Stomach (tissue), 9 donors: ENCODE results near the gene RPL39L. TPM values are rescaled to one million over a fixed set of nuclear protein-coding genes. Genes with fewer than 3 reads are reported as not detected.

Source experiments
- DNase-seq, 2 donors: peaks; one replicate each; pipeline versions ENCODE4 v3.0.0 to v3.0.0-alpha.2; 2013 to 2019
- H3K27ac ChIP-seq, 5 donors: fragments of 200-600 bp in 4 of 5; sonication (generic) in 4 of 5; one replicate each; pipeline ENCODE4 v1.5.1; 2013 to 2019; ENCODE audit warnings: mild to moderate bottlenecking in 1 of 5, moderate library complexity in 1 of 5
- H3K27me3 ChIP-seq, 3 donors: fragments of 200-600 bp; sonication (generic); one replicate each; pipeline ENCODE4 v1.5.1; 2017 to 2019; ENCODE audit warnings: mixed run types in 1 of 3
- H3K36me3 ChIP-seq, 4 donors: fragments of 200-600 bp; sonication (generic); 1 replicate in 3 of 4; 2 replicates in 1 of 4; pipeline ENCODE4 v1.5.1; 2016 to 2019
- H3K4me1 ChIP-seq, 4 donors: fragments of 200-600 bp; sonication (generic); one replicate each; pipeline ENCODE4 v1.5.1; 2016 to 2019
- H3K4me3 ChIP-seq, 4 donors: fragments of 200-600 bp; sonication (generic) in 3 of 4; one replicate each; pipeline ENCODE4 v1.5.1; 2016 to 2019; ENCODE audit warnings: mild to moderate bottlenecking in 1 of 4
- H3K9me3 ChIP-seq, 4 donors: fragments of 200-600 bp; sonication (generic); one replicate each; pipeline ENCODE4 v1.5.1; 2016 to 2019
- CTCF ChIP-seq, 7 experiments: fragments of 450-650 bp in 4 of 7; fragments of 200-600 bp in 3 of 7; sonication (generic) in 3 of 7; IDR thresholded peaks; one replicate each; pipeline ENCODE4 v1.5.1; 2016 to 2019; ENCODE audit warnings: antibody characterized with exemption in 7 of 7, control low read depth in 2 of 7, mild to moderate bottlenecking in 1 of 7
- EP300 ChIP-seq: sonication (generic); formaldehyde crosslinking; IDR thresholded peaks from one replicate; pipeline ENCODE4 v1.6.1; 2017; ENCODE audit warnings: antibody characterized with exemption
- POLR2A ChIP-seq, 4 donors: fragments of 450-650 bp; IDR thresholded peaks; one replicate each; pipeline ENCODE4 v1.6.1; 2016; ENCODE audit warnings: antibody characterized with exemption in 4 of 4, control low read depth in 2 of 4, mild to moderate bottlenecking in 1 of 4, moderate library complexity in 1 of 4
- POLR2AphosphoS5 ChIP-seq, 3 donors: sonication (generic); formaldehyde crosslinking; IDR thresholded peaks; one replicate each; pipeline ENCODE4 v1.6.1; 2016; ENCODE audit warnings: antibody characterized with exemption in 3 of 3
- WGBS, 5 donors: extraction: QIAGEN DNeasy Blood & Tissue Kit in 3 of 5; methylation state at CpG; one replicate each; pipeline versions ENCODE4 v1.1.5 to v1.1.7; 2013 to 2018; 5-methylcytosine and 5-hydroxymethylcytosine counted together
- intact Hi-C: fragments of 100-400 bp; cut with DNase I; formaldehyde crosslinking; loops from one replicate; pipeline ENCODE4 v1.15.1; 2023; ENCODE audit warnings: low total_unique reads
- polyA plus RNA-seq, 3 donors: library from polyadenylated mRNA; stranded (reverse); fragments of 200-250 nt; gene quantifications; one replicate each; pipeline ENCODE4 v1.2.3, GENCODE V29; 2013
- total RNA-seq, 5 donors: library from RNA; depleted of rRNA; stranded (reverse); fragments of >200 nt; gene quantifications; one replicate each; pipeline versions ENCODE4 v1.1.0 to v1.2.3, GENCODE V29; 2014 to 2016
- donor health status: healthy with polysubstance abuse.
- donor health status: Bipolar disorder and iron deficiency.
- donor health status: healthy.

RPL39L gene
- total and polyA plus RNA-seq, 8 donors, result 2.0 to 13.7 (median 4.8) TPM; not detected in 1

DNA sequence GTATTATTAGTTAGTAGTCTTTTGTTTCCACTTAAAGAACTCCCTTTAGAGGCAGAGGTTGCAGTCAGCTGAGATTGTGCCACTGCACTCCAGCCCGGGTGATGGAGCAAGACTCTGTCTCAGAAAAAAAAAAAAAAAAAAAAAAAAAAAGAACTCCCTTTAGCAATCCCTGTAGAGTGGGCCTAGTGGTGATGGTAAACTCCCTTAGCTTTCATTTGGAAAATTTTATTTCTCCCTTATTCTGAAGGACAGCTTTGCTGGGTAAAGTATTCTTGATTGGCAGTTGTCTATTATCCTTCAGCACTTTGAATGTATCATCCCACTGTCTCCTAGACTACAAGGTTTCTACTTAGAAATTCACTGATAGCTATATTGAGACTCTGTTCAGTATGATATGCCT is 46.0 kb downstream of the RPL39L start:
- no peak for DNase-seq
- Histone ChIP-seq H3K4me1 (no peaks in the 10 kb centered on the region), H3K4me3 (no peak overlapping the region), H3K36me3 (no peaks in the 10 kb centered on the region), H3K27me3 (no peaks in the 10 kb centered on the region), H3K27ac (no peak overlapping the region), H3K9me3 (peaks cover 0 to 21% (median 8%) of the 10 kb centered on the region in 4 donors)
- intact Hi-C loops, result no loop called here
- 84 to 100% (median 90%) methylated on average over 1 of the region's 1 CpG for WGBS, 5 donors
- TF ChIP-seq EP300 (no peak), CTCF (IDR thresholded peaks at IDR 0.05) (no peak), POLR2AphosphoS5 (IDR thresholded peaks at IDR 0.05) (no peak), POLR2A (IDR thresholded peaks at IDR 0.05) (no peak)

- H3K36me3 ChIP-seq, result no peaks in the 10 kb centered on the region
- 76 to 96% (median 80%) methylated on average over 1 of the region's 1 CpG for WGBS, 5 donors
- no peaks in the 10 kb centered on the region for H3K27me3 ChIP-seq
- intact Hi-C loops, result no loop called here
- no peaks in the 10 kb centered on the region for H3K4me1 ChIP-seq
- no peak for TF ChIP-seq CTCF (IDR thresholded peaks at IDR 0.05)
- TF ChIP-seq POLR2AphosphoS5 (IDR thresholded peaks at IDR 0.05), result no peak
- TF ChIP-seq POLR2A (IDR thresholded peaks at IDR 0.05), result no peak
- TF ChIP-seq EP300, result no peak
- H3K4me3 ChIP-seq, result no peak overlapping the region
- DNase-seq, result no peak
- peaks cover 0 to 32% (median 18%) of the 10 kb centered on the region in 4 donors for H3K9me3 ChIP-seq
- H3K27ac ChIP-seq, result no peak overlapping the region
These were observed 50.6 kb downstream of the RPL39L start for GRCh38 chr3:187088701-187089100.

- no peak for DNase-seq
- Histone ChIP-seq H3K27ac (no peak overlapping the region), H3K4me3 (no peak overlapping the region), H3K4me1 (no peaks in the 10 kb centered on the region), H3K27me3 (no peaks in the 10 kb centered on the region), H3K9me3 (peaks cover 0 to 32% (median 15%) of the 10 kb centered on the region in 4 donors), H3K36me3 (no peaks in the 10 kb centered on the region)
- no peak for TF ChIP-seq POLR2AphosphoS5 (IDR thresholded peaks at IDR 0.05)
- no peak for TF ChIP-seq CTCF (IDR thresholded peaks at IDR 0.05)
- TF ChIP-seq POLR2A (IDR thresholded peaks at IDR 0.05), result no peak
- no peak for TF ChIP-seq EP300
- intact Hi-C loops, result no loop called here
- whole genome bisulfite sequencing, 5 donors, result 74 to 90% (median 87%) methylated on average over 3 of the region's 3 CpGs
These were observed 52.5 kb downstream of the RPL39L start for GRCh38 chr3:187086831-187087230.

GRCh38 chr3:187085933-187086332 is 53.4 kb downstream of the RPL39L start:
- no peaks in the 10 kb centered on the region for H3K27me3 ChIP-seq
- H3K9me3 ChIP-seq, result peaks cover 0 to 32% (median 15%) of the 10 kb centered on the region in 4 donors
- intact Hi-C loops, result no loop called here
- WGBS, 5 donors, result 93 to 100% (median 99%) methylated on average over 1 of the region's 1 CpG
- no peak overlapping the region for H3K27ac ChIP-seq
- TF ChIP-seq POLR2AphosphoS5 (IDR thresholded peaks at IDR 0.05), result no peak
- TF ChIP-seq EP300, result no peak
- no peak for TF ChIP-seq POLR2A (IDR thresholded peaks at IDR 0.05)
- no peak for TF ChIP-seq CTCF (IDR thresholded peaks at IDR 0.05)
- no peak for DNase-seq
- H3K4me3 ChIP-seq, result no peak overlapping the region
- no peaks in the 10 kb centered on the region for H3K36me3 ChIP-seq
- no peaks in the 10 kb centered on the region for H3K4me1 ChIP-seq
